ENCODE results near the gene PTCD2. TPM values are rescaled to one million over a fixed set of nuclear protein-coding genes. Genes with fewer than 3 reads are reported as not detected.

The PTCD2 gene
- total and polyA plus RNA-seq, 2 donors from 2014 or later, result 7.2 to 9.8 TPM

GRCh38 chr5:72292411-72292810 lies 27.8 kb upstream of the PTCD2 start:
- Histone ChIP-seq H3K27ac (ENCODE audit: low read depth in 2 of 2, low read length in 2 of 2) (no peak overlapping the region), H3K9me3 (ENCODE audit: control insufficient read depth in 2 of 3, insufficient read depth in 1 of 3, low read length in 3 of 3) (no peaks in the 10 kb centered on the region), H3K27me3 (ENCODE audit: control insufficient read depth, insufficient read depth, low read length) (no peaks in the 10 kb centered on the region), H3K36me3 (ENCODE audit: control insufficient read depth in 2 of 3, insufficient read depth in 3 of 3, low read length in 3 of 3) (peaks cover 0 to 12% (median 8%) of the 10 kb centered on the region in 3 donors), H3K4me3 (ENCODE audit: low read length in 3 of 3) (no peak overlapping the region), H3K9ac (ENCODE audit: low read length in 3 of 3) (no peak overlapping the region), H3K4me1 (ENCODE audit: control insufficient read depth in 2 of 3, insufficient read depth in 2 of 3, low read depth in 1 of 3, low read length in 3 of 3) (no peaks in the 10 kb centered on the region)
- FAIRE-seq (no peak), DNase-seq (no peak)
- intact Hi-C loops (cut with DNase I), result no loop called here
- TF ChIP-seq CTCF (IDR thresholded peaks at IDR 0.05; ENCODE audit: borderline replicate concordance, extremely low read depth, insufficient read depth), result no peak

GRCh38 chr5:72293495-72294055 lies 26.6 kb upstream of the PTCD2 start:
- no peak for FAIRE-seq
- peaks cover 0 to 12% (median 8%) of the 10 kb centered on the region in 3 donors for H3K36me3 ChIP-seq (ENCODE audit: control insufficient read depth in 2 of 3, insufficient read depth in 3 of 3, low read length in 3 of 3)
- no peak overlapping the region for H3K4me3 ChIP-seq (ENCODE audit: low read length in 3 of 3)
- no peak for TF ChIP-seq CTCF (IDR thresholded peaks at IDR 0.05; ENCODE audit: borderline replicate concordance, extremely low read depth, insufficient read depth)
- H3K9me3 ChIP-seq (ENCODE audit: control insufficient read depth in 2 of 3, insufficient read depth in 1 of 3, low read length in 3 of 3), result no peaks in the 10 kb centered on the region
- no peaks in the 10 kb centered on the region for H3K27me3 ChIP-seq (ENCODE audit: control insufficient read depth, insufficient read depth, low read length)
- no peak for DNase-seq
- intact Hi-C loops (cut with DNase I), result no loop called here
- no peak overlapping the region for H3K9ac ChIP-seq (ENCODE audit: low read length in 3 of 3)
- H3K27ac ChIP-seq (ENCODE audit: low read depth in 2 of 2, low read length in 2 of 2), result no peak overlapping the region
- H3K4me1 ChIP-seq (ENCODE audit: control insufficient read depth in 2 of 3, insufficient read depth in 2 of 3, low read depth in 1 of 3, low read length in 3 of 3), result no peaks in the 10 kb centered on the region

- Histone ChIP-seq H3K9me3 (ENCODE audit: control insufficient read depth in 2 of 3, insufficient read depth in 1 of 3, low read length in 3 of 3) (no peaks in the 10 kb centered on the region), H3K4me3 (ENCODE audit: low read length in 3 of 3) (no peak overlapping the region), H3K27ac (ENCODE audit: low read depth in 2 of 2, low read length in 2 of 2) (no peak overlapping the region), H3K4me1 (ENCODE audit: control insufficient read depth in 2 of 3, insufficient read depth in 2 of 3, low read depth in 1 of 3, low read length in 3 of 3) (no peaks in the 10 kb centered on the region), H3K9ac (ENCODE audit: low read length in 3 of 3) (no peak overlapping the region), H3K27me3 (ENCODE audit: control insufficient read depth, insufficient read depth, low read length) (no peaks in the 10 kb centered on the region), H3K36me3 (ENCODE audit: control insufficient read depth in 2 of 3, insufficient read depth in 3 of 3, low read length in 3 of 3) (peaks cover 0 to 12% (median 8%) of the 10 kb centered on the region in 3 donors)
- no peak for TF ChIP-seq CTCF (IDR thresholded peaks at IDR 0.05; ENCODE audit: borderline replicate concordance, extremely low read depth, insufficient read depth)
- FAIRE-seq (no peak), DNase-seq (no peak)
- intact Hi-C loops (cut with DNase I), result no loop called here
Measured at GRCh38 chr5:72294473-72294872, 25.7 kb upstream of the PTCD2 start.

GRCh38 chr5:72295539-72295938 lies 24.6 kb upstream of the PTCD2 start:
- no peak for FAIRE-seq
- intact Hi-C loops (cut with DNase I), result no loop called here
- Histone ChIP-seq H3K27me3 (ENCODE audit: control insufficient read depth, insufficient read depth, low read length) (no peaks in the 10 kb centered on the region), H3K27ac (ENCODE audit: low read depth in 2 of 2, low read length in 2 of 2) (no peak overlapping the region), H3K9me3 (ENCODE audit: control insufficient read depth in 2 of 3, insufficient read depth in 1 of 3, low read length in 3 of 3) (no peaks in the 10 kb centered on the region), H3K9ac (ENCODE audit: low read length in 3 of 3) (no peak overlapping the region), H3K4me3 (ENCODE audit: low read length in 3 of 3) (no peak overlapping the region), H3K4me1 (ENCODE audit: control insufficient read depth in 2 of 3, insufficient read depth in 2 of 3, low read depth in 1 of 3, low read length in 3 of 3) (no peaks in the 10 kb centered on the region), H3K36me3 (ENCODE audit: control insufficient read depth in 2 of 3, insufficient read depth in 3 of 3, low read length in 3 of 3) (peaks cover 0 to 12% (median 8%) of the 10 kb centered on the region in 3 donors)
- no peak for TF ChIP-seq CTCF (IDR thresholded peaks at IDR 0.05; ENCODE audit: borderline replicate concordance, extremely low read depth, insufficient read depth)
- no peak for DNase-seq
